ENCODE results near the gene ZRANB3. TPM values are rescaled to one million over a fixed set of nuclear protein-coding genes. Genes with fewer than 3 reads are reported as not detected.

ZRANB3 gene
- 1.4 TPM for total RNA-seq
- long read RNA-seq = 0 reads

DNA sequence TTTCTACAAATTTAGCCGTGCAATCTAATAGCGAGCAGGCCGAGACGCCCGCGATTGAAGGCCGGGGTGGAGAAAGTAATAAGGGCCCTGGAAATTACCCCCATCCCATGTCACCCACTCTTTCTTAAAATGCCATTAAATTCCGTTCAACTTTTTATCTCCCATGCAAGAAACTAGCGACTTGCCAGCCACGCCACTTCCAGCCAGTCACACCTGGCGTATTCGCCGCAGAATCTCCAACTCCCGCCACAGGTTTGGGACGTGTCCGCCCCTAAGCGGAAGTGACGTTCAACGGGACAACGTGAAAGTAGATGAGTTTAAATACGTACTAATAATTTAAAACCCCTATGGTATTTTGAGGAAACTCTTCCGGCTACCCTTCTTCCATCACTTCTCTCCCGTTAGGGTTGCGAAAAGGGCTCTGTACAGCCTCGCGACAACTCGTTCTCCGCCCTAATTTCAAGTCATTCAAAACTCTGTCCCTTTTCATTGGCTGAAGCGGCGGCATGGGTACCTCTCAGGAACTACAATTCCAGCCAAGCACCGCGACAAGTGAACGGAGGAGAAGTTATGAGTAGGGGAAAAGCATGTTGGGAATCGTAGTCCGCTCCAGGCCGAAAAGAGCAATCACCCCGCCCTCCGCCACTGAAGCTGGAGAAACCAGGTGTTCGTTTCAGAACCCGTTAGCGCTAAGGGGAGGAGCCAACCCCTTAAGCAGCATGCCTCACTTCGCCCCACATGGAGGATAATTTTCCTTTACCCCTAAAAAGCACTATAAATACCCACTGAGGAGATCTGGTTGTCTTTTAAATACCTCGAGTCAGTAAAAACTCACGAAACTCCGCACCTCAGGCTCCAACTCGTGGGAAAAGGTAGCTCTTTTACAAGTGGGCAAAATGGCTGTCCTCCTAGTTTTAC lies at the start of gene ZRANB3:
Gene ZRANB3, minus strand, starts transcription at position 906 of the 918 bp plus-strand sequence.
- no peak for TF ChIP-seq CTCF (IDR thresholded peaks at IDR 0.05; ENCODE audit: borderline replicate concordance)
- Histone ChIP-seq H3K4me1 (peaks cover 34% of the 10 kb centered on the region), H3K36me3 (no peaks in the 10 kb centered on the region), H3K27me3 (ENCODE audit: low read depth) (no peaks in the 10 kb centered on the region), H3K27ac (replicated peaks) (peak within 1 kb of the TSS; percentile 97), H3K4me3 (peak within 1 kb of the TSS; percentile 96), H3K9me3 (replicated peaks) (no peaks in the 10 kb centered on the region)
- DNase-seq = peak; percentile 92
- intact Hi-C loops (cut with micrococcal nuclease) = no loop called here

- no peak overlapping the region for H3K4me3 ChIP-seq
- no peaks in the 10 kb centered on the region for H3K4me1 ChIP-seq
- no peak for TF ChIP-seq CTCF (IDR thresholded peaks at IDR 0.05; ENCODE audit: borderline replicate concordance)
- peaks cover 12% of the 10 kb centered on the region for H3K36me3 ChIP-seq
- no peak overlapping the region for H3K27ac ChIP-seq (replicated peaks)
- intact Hi-C loops (cut with micrococcal nuclease) = no loop called here
- no peaks in the 10 kb centered on the region for H3K9me3 ChIP-seq (replicated peaks)
- DNase-seq = no peak
- no peaks in the 10 kb centered on the region for H3K27me3 ChIP-seq (ENCODE audit: low read depth)
Measured at GRCh38 chr2:135573620-135574019, 42.6 kb upstream of the ZRANB3 start.

DNA sequence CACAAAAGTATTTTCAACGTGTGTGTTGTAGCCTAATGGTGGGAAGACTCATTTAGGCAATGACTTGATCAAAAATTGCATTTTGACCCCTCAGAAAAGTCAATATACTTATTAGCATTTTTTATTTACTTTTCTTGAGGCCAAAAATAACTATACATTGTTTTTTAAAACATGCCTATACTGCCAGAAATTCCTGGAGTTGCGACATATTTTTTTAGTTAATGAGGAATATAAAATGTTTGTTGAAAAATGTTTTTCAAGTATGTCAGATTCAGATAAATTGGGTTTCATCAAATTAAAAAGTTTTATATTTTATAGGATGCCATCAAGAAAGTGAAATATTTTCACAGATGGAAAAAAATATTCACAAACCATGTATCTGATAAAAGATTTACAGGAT lies 39.9 kb upstream of the ZRANB3 start:
- H3K27me3 ChIP-seq (ENCODE audit: low read depth) = no peaks in the 10 kb centered on the region

DNA sequence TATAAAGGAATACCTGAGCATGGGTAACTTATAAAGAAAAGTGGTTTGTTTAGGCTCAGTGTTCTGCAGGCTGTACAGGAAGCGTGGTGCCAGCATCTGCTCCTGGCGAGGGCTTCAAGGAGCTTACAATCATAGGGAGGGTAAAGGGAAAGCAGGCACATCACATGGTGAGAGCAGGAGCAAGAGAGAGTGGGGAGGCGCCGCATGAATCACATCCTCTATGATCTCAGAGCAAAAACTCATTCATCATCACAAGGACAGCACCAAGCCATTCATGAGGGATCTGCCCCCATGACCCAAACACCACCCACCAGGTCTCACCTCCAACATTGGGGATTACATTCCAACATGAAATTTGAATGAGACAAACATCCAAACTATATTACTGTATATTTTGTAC lies 32.8 kb upstream of the ZRANB3 start:
- no peak overlapping the region for H3K4me3 ChIP-seq
- no peaks in the 10 kb centered on the region for H3K36me3 ChIP-seq
- no peaks in the 10 kb centered on the region for H3K9me3 ChIP-seq (replicated peaks)
- H3K27ac ChIP-seq (replicated peaks) = no peak overlapping the region
- DNase-seq = no peak
- H3K27me3 ChIP-seq (ENCODE audit: low read depth) = no peaks in the 10 kb centered on the region
- no peak for TF ChIP-seq CTCF (IDR thresholded peaks at IDR 0.05; ENCODE audit: borderline replicate concordance)
- intact Hi-C loops (cut with micrococcal nuclease) = no loop called here
- peaks cover 3% of the 10 kb centered on the region for H3K4me1 ChIP-seq

More for the DNA sequence above, 39.9 kb upstream of the ZRANB3 start:
- H3K9me3 ChIP-seq (replicated peaks) = no peaks in the 10 kb centered on the region
- TF ChIP-seq CTCF (IDR thresholded peaks at IDR 0.05; ENCODE audit: borderline replicate concordance) = no peak
- H3K4me1 ChIP-seq = no peaks in the 10 kb centered on the region
- no peak for DNase-seq
- no peak overlapping the region for H3K4me3 ChIP-seq
- H3K36me3 ChIP-seq = peaks cover 12% of the 10 kb centered on the region
- intact Hi-C loops (cut with micrococcal nuclease) = no loop called here
- no peak overlapping the region for H3K27ac ChIP-seq (replicated peaks)

- DNase-seq = no peak
- Histone ChIP-seq H3K4me3 (no peak overlapping the region), H3K9me3 (replicated peaks) (no peaks in the 10 kb centered on the region), H3K36me3 (no peaks in the 10 kb centered on the region), H3K4me1 (peaks cover 16% of the 10 kb centered on the region), H3K27me3 (ENCODE audit: low read depth) (no peaks in the 10 kb centered on the region), H3K27ac (replicated peaks) (no peak overlapping the region)
- intact Hi-C loops (cut with micrococcal nuclease) = no loop called here
- no peak for TF ChIP-seq CTCF (IDR thresholded peaks at IDR 0.05; ENCODE audit: borderline replicate concordance)
Measured at GRCh38 chr2:135561925-135562324, 30.9 kb upstream of the ZRANB3 start.
